ENCODE results near the gene ORC6.

DNA sequence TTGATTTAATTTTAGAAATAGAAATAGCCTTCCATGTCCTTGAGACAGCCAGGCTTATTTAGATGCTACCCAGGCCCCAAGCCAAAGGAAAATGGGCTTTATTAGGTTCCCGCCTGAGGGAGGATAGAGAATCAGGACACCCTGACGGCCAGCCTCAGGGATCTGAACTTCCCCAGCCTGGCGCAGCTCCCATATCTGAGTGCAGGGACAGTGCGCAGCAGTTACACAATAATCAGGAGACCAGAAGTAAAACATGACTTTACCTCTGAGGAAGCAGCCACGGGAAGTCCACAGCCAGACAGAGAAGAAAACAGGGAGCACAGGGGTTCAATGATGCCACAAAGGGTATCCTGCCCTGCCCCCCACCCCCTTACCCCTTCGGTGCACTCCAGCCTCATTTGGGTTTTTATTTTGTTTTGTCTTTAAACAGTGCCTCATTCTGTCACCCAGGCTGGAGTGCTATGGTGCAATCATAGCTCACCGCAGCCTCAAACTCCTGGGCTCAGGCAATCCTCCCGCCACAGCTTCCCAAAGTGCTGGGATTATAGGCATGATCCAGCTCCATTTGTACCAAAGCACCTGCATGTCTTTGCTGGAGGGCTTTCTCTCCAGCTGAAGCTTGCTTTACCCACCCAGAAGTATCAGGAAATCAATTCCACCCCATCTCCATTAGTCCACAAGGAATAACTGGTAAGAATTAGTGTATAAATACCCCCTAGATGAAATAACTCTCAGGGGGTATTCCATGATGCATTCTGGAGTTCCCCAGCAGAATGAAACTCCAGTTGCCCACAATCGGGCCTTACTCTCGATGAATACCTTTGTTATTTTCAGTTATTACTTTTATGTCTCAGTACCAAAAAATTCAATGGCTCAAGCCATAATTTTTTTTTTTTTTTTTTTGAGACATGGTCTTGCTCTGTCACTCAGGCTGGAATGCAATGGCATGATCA, 21.9 kb downstream of the ORC6 start:
- no peak for TF ChIP-seq POLR2A (IDR thresholded peaks at IDR 0.05)
- TF ChIP-seq, protein P1, sequence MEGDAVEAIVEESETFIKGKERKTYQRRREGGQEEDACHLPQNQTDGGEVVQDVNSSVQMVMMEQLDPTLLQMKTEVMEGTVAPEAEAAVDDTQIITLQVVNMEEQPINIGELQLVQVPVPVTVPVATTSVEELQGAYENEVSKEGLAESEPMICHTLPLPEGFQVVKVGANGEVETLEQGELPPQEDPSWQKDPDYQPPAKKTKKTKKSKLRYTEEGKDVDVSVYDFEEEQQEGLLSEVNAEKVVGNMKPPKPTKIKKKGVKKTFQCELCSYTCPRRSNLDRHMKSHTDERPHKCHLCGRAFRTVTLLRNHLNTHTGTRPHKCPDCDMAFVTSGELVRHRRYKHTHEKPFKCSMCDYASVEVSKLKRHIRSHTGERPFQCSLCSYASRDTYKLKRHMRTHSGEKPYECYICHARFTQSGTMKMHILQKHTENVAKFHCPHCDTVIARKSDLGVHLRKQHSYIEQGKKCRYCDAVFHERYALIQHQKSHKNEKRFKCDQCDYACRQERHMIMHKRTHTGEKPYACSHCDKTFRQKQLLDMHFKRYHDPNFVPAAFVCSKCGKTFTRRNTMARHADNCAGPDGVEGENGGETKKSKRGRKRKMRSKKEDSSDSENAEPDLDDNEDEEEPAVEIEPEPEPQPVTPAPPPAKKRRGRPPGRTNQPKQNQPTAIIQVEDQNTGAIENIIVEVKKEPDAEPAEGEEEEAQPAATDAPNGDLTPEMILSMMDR (IDR thresholded peaks at IDR 0.05), result no peak
